ENCODE measurements around the gene ARL15.

Gene ARL15

DNA sequence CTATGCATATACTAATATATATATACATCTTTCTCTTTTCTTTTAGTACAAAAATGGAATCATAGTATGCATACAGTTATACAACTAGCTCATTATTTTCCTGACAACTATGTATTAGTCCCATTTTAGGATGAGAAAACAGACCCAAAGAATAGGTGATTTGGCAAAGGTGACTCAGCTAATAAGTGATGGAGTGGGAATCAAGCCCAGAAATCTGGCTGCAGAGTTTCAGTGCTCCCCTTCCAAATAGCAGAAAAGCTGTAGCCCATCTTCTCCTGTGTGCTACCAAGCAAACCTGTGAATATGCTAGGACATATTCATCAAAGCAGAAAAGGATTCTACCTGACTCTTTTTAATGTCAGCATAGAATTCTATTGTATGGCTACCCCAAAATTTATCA, 114.7 kb downstream of the ARL15 start:
- no peak for DNase-seq

DNA sequence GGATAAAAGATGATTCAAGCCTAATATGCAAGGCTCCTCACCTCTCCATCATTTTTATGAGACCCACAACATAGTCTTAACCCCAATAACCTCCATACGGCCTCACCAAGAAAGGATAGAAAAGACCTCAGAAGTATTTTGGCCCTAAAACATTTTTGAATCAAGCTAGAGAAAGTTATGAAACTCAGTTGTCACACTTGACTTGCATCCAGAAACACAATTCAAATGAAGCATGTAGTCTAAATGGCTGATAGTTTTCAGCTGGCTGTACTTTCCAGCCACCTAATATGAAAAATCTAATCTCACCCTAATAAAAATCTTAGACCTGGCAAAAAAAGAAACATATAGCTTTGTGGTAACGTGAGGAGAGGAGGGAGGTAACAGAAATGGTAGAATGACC, 116.1 kb downstream of the ARL15 start:
- DNase-seq, result no peak

- DNase-seq, result no peak
These were observed 122.7 kb downstream of the ARL15 start for GRCh38 chr5:54187694-54188093.

DNA sequence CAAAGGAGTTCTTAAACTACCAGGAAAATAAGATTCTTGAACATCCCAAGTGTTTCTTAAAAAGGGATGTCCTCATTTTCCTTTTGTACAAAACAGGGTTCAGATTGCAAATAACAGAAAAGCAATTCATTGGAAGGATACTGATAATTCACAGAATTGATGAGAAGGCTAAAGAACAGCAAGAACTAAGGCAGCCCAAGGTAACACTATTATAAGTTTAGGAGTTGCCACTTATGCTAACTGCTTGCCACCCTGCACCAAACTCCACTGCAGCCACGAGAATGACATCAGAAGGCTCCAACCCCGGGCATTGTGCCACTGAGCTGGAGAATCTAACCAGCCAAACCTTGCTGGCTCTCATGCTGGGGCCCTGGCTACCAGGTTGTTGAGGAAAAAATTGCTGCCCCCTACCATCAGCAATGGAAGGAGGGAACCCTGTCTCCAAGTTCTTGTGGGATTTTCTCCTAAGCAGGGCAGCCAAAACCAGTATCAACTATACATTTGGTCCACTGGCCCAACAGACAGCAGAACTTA, 123.4 kb downstream of the ARL15 start:
- no peak for DNase-seq

DNA sequence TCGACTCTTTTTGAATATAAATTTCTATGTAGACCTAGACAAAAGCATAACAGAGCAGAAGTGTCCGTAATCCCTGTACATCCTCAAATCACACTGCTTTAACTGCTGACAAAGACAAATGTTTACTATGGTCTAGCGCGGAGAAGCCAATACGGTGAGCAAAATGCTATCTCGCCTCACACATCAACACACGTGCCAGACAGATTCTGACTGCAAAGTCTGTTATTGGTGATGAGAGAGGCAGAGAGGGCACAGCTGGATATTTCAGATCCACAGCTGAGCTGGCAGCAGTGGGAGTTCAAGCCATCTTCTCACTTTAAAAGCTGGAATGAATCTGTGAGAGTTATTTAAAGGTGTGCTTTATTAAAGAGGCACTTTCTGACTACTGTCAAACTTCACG, 124.3 kb downstream of the ARL15 start:
- no peak for DNase-seq

DNA sequence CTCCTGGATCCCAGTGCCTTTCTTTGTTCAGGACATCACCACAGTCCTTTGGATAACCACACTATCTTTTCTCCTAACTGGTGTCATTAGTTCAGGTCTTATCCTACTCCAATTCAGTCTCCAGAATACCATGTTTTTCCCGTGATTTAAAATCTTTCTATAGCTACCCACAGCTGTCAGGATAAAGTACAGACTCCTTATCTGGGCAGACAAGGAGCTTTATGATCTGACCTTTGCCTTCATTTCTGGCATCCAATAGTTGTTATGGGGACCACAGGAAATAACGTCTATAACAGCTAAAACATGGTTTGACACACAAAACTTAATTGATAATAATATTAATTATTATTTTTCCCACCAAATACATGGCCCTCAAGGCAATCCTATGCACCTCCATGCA, 125.6 kb downstream of the ARL15 start:
- no peak for DNase-seq

DNA sequence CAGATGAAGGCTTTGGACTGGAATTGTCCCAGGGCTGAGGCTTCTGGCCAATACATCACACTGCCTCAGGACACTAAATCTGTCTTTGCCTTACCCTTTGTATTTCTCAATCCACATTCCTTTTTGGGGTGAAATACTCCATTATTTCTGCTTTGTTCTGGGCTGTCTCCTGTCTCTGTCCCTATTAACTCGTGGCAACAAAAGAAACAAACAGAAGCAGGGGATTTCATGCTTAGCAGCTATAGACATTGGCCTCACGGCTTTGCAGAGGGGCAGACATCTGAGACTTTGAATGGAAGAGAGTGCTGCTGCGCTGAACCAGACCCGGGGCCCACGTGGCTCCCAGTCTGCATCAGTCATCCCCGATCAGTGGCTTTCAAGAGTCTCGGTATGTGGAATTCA, 129.7 kb downstream of the ARL15 start:
- DNase-seq, result no peak

DNA sequence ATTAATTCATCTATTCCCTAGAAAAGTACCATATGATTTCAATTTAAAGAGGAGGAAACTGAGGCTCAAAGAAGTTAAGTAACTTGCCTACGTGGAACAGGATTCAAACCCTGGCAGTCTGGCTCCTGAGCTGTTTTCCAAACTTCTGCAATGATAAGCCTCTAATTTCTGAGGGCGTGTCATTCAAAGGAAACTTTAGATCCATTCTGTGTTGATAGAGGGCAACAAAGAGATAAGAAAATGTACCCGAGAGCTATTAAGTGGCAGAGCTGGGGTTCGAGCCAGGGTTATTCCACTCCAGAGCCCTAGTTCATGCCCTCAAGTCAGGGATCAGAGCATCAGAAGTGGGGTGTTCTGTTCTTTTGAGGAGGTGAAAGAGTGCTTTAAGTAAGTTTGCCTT, 131.4 kb downstream of the ARL15 start:
- no peak for DNase-seq

GRCh38 chr5:54178207-54178606, 132.2 kb downstream of the ARL15 start:
- no peak for DNase-seq

DNA sequence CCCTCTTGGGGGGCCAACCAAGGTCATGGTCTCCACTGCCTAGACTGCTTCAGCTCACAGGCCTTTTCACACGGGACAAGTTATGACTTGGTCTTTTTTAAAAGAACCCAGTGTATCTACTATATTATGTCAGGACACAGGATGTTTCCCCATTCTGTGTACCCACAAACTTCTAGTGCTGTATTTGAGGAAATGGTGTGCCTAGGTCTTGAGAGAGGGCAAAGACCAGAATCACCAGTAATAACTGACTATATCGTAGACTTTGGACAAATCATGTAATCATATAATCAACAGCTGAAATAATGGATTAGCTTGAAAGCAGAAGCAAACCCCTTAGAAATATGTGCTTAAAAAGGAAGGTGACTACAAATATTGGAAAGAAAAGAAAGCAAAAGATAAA, 133.3 kb downstream of the ARL15 start:
- no peak for DNase-seq

DNA sequence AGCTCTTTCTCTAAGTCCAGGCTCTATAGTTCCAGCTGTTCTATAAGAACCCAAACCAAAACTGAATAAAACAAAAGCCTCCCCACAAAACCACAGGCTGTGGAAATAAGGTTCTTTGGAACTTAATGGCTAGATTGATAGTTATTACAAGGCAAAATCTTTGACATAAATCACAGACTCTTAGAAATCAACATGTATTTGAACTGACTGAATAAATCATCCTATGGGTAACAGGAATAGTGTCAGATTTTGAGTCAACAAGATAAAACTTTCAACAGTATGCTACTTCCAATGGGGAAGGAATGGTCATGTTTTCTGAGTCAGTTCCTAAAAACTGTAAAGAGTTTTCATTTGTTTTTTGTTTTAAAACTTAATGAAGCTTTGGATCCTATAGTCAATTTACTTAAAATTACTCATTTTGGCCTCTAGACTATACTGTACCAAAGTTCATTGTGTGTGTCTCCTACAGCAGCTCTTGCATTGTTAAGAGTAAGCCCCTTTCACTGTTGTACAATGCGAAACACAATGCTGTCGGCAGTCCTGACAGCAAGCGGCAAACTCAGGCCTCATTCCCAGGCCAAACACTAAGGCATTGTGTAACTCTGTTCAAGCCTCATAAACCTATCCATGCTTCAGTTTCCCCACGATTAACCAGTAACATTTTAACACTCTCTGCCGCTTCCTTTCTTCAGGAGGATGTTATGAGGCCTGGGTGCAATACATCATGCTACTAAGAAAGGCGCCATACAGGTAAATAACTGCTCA, 134.1 kb downstream of the ARL15 start:
- DNase-seq, result no peak

GRCh38 chr5:54173251-54173650, 137.1 kb downstream of the ARL15 start:
- no peak for DNase-seq

DNA sequence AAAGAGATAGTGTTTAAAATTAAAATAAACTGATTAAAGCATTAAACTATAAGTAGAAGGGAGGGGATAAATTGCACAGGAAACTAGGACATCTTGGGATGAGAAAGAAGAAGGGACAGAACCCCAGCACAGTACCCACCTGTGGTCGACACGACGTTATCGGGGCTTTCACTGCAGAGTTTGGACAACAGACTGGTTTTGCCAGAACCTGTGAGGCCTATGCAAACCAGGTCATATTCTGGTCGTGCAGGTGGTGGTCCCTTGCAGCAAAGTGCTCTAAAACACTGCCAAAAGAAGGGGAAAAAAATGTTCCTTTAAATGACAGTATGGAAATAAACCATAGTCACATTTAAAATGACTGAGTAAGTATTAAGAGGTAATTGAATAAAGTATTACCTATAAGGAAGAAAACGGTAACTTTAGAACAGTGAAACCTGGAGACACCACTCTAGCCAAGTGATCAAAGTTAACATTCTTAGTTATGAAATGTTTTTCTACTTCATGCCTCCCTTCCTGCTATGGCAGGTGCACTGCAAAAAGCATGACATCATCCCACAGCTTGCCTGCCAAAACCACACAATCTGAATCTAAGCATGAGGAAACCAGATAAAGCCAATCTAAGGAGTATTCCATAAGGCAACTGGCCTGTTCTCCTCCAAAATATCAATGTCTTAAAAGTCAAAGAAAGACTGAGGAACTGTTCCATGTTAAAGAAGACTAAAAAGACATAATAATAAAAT, 138.6 kb downstream of the ARL15 start:
- DNase-seq, result no peak

- no peak for DNase-seq
These were observed 144.7 kb downstream of the ARL15 start for GRCh38 chr5:54165687-54166086.

DNA sequence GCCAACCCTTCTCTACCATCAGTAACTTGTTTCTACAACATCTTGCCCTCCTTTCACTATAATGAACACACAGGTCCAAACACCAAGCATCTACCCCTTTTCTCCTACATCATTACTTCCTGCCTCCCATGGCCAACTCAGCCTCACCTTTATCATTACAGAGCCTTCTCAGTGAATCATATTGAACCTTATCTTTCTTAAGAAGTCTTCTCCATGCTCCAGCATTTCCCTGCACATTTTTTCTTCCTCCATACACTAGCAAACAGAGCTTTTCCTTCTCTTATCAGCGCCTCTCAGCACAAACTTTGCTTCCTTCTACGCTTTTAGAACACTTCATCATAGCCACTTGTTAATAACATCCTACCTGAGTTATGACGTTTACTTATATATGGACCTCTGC, 148.2 kb downstream of the ARL15 start:
- no peak for DNase-seq

GRCh38 chr5:54160329-54160728, 150.0 kb downstream of the ARL15 start:
- DNase-seq, result no peak

DNA sequence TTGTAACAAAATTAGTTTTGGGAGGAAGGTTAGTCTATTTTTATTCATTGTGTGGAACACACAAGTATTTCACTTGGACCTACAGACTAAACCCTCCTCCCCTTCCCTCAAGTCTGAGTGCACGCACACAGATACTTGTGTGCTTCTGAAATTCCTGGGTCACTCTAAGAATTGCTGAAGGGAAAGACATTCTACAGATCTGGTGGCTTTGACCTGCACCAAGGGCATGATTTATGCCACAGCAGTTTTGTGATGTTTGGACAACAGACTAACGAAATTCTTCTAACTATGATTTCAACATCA, 150.5 kb downstream of the ARL15 start:
- no peak for DNase-seq

GRCh38 chr5:54159153-54159892, 151.1 kb downstream of the ARL15 start:
- DNase-seq, result no peak

DNA sequence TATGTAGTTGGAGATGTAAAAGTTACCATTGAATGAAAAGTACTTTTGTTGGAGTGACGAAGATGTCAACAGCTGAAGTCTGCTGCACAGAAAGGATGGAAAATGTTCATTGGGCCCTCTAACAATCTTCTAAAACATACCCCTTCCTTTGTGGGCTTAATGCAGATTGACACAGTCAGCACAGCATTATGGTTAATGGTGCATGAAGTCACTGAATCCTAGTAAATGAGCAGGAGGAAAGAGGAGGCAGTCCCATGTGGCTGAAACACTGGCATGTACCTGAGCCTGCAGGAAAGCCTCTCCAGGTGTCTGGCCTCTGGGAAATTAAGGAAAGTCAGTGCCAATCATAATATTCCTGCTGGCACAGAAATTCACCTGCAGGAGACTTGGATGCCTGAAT, 153.8 kb downstream of the ARL15 start:
- no peak for DNase-seq

- DNase-seq, result no peak
These were observed 159.5 kb downstream of the ARL15 start for GRCh38 chr5:54150841-54151240.

GRCh38 chr5:54148858-54149257, 161.5 kb downstream of the ARL15 start:
- no peak for DNase-seq

DNA sequence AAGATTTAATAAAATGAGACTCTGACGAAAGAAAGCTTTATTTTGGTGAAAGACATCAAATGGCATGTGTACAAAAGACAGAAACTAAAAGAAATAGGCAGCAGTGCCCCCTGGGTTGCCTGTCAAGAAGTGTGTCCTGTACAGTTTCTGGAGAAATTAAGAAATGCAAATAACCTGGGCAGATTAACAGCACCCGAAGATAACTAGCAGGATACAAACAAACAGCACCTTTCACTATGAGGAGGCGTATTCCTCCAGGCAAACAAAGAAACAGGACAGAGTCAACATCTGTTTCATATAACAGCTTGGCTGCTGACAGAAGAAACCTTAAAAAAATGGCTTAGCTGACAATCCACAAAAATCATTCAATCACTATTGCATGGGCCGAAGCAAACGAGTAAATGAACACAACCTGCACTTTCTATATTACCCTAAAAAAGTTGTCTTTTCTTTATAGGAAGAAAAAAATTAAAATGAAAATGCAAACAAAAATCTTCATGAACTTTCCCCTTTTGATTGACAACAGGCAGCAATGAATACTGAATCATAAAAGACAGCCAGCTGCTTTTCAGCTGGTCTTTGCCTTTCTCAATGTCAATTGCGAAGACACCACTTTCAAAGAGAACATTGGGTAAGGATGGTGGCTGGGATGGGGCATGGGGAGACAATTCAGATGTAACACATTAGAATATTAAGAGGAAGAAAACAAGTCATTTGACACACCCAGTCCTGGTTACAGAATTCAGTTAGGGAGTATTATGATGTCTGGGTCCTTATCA, 162.1 kb downstream of the ARL15 start:
- no peak for DNase-seq

GRCh38 chr5:54146916-54147315, 163.5 kb downstream of the ARL15 start:
- DNase-seq, result no peak
